OCI-LY3 (cell line): Measurements from ENCODE around the gene OLIG3.

Experiments used
- EZH2phosphoT487 ChIP-seq: fragments of 200-600 bp; shearing (Covaris generic); IDR thresholded peaks from 2 replicates; pipeline ENCODE4 v1.6.1; 2018; ENCODE audit warnings: antibody characterized with exemption, mixed run types, low read depth
- TF ChIP-seq, protein P1 (sequence below): fragments of 200-600, 300-600 bp; sonication (generic); IDR thresholded peaks from 2 replicates; pipeline ENCODE4 v1.5.1; 2014; ENCODE audit warnings: antibody characterized with exemption, low read length, low read depth

DNA sequence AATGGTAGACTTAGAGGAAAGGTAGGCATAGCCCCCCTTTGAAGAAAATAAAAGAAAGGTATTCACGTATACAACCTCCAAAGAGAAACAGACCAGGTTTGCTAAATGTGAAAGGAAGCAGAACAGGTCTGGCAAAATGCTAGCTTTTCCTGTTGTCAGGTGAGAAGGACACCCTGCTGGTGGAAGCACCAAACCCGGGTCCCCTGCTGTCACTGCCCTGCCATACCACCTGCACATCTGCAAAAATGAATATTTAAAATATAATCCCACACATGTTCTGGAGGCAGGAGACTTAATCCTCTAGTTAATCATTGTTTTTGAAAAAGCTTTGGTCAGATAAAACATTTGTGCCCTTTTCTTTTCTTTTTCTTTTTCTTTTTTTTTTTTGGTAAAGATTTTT is 48.9 kb upstream of the OLIG3 start:
- TF ChIP-seq, protein P1, sequence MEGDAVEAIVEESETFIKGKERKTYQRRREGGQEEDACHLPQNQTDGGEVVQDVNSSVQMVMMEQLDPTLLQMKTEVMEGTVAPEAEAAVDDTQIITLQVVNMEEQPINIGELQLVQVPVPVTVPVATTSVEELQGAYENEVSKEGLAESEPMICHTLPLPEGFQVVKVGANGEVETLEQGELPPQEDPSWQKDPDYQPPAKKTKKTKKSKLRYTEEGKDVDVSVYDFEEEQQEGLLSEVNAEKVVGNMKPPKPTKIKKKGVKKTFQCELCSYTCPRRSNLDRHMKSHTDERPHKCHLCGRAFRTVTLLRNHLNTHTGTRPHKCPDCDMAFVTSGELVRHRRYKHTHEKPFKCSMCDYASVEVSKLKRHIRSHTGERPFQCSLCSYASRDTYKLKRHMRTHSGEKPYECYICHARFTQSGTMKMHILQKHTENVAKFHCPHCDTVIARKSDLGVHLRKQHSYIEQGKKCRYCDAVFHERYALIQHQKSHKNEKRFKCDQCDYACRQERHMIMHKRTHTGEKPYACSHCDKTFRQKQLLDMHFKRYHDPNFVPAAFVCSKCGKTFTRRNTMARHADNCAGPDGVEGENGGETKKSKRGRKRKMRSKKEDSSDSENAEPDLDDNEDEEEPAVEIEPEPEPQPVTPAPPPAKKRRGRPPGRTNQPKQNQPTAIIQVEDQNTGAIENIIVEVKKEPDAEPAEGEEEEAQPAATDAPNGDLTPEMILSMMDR, result no peak
- no peak for TF ChIP-seq EZH2phosphoT487
